ENCODE data around the gene PEF1. TPM values are rescaled to one million over a fixed set of nuclear protein-coding genes. Genes with fewer than 3 reads are reported as not detected.

The PEF1 gene
- total RNA-seq: 78.3 and 99.7 TPM in 2 replicates

- DNase-seq (ENCODE audit: low read depth): peak; percentile 99
- TF ChIP-seq, protein P1, sequence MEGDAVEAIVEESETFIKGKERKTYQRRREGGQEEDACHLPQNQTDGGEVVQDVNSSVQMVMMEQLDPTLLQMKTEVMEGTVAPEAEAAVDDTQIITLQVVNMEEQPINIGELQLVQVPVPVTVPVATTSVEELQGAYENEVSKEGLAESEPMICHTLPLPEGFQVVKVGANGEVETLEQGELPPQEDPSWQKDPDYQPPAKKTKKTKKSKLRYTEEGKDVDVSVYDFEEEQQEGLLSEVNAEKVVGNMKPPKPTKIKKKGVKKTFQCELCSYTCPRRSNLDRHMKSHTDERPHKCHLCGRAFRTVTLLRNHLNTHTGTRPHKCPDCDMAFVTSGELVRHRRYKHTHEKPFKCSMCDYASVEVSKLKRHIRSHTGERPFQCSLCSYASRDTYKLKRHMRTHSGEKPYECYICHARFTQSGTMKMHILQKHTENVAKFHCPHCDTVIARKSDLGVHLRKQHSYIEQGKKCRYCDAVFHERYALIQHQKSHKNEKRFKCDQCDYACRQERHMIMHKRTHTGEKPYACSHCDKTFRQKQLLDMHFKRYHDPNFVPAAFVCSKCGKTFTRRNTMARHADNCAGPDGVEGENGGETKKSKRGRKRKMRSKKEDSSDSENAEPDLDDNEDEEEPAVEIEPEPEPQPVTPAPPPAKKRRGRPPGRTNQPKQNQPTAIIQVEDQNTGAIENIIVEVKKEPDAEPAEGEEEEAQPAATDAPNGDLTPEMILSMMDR (IDR thresholded peaks at IDR 0.05; ENCODE audit: insufficient read depth, low read depth, low read length): no peak
- H3K4me3 ChIP-seq (ENCODE audit: low read depth, low read length): peak within 1 kb of the TSS; percentile 85
Measured at GRCh38 chr1:31644560-31645273, at the start of gene PEF1. TSS of gene PEF1 (minus strand) at chr1:31644876. CDS start at chr1:31644864, 12 bp downstream.

- H3K4me3 ChIP-seq (ENCODE audit: low read depth, low read length): no peak overlapping the region
- no peak for DNase-seq (ENCODE audit: low read depth)
- TF ChIP-seq, protein P1 (IDR thresholded peaks at IDR 0.05; ENCODE audit: insufficient read depth, low read depth, low read length): no peak
Measured at GRCh38 chr1:31693231-31693630, 48.6 kb upstream of the PEF1 start.

GRCh38 chr1:31691951-31692350, 47.3 kb upstream of the PEF1 start:
- no peak for DNase-seq (ENCODE audit: low read depth)
- TF ChIP-seq, protein P1 (IDR thresholded peaks at IDR 0.05; ENCODE audit: insufficient read depth, low read depth, low read length): no peak
- no peak overlapping the region for H3K4me3 ChIP-seq (ENCODE audit: low read depth, low read length)

DNA sequence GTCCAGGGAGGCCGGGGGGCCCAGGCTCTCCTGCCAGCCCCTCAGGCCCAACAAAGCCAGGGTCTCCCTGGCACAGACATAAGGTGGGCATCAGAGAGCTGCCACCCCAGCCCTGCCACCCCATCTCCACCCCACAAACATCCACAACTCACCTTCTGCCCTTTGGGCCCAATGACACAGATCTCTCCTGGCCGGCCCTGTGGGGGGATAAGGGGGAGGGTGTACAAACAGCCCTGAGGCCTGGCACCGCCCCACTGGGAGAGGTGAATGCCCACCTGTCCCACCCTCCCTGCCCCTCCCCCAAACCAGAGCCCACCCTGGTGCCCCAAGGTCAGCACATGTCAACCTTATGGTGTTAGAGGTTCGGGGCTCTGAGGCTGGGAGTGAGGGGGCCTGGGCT, 46.8 kb upstream of the PEF1 start:
- TF ChIP-seq, protein P1 (IDR thresholded peaks at IDR 0.05; ENCODE audit: insufficient read depth, low read depth, low read length): no peak
- no peak for DNase-seq (ENCODE audit: low read depth)
- no peak overlapping the region for H3K4me3 ChIP-seq (ENCODE audit: low read depth, low read length)

DNA sequence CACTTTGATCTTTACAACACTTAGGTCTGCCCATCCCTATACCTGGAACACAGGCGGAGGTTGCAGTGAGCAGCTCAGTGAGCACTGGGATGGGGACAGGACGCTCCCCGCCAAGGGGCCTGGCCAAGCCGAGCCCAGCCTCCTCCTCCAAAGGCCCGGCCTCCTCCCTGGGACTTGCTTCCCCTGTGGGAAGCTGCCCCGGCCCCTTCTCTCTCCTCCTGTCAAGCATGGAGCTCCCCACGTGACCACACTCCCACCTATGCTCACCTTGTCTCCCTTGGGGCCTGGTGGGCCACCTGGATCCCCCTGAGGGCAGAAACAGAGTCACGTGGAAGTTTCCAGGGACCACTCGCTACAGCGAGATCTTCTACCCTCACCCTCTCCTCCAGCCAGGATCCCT, 46.2 kb upstream of the PEF1 start:
- no peak for DNase-seq (ENCODE audit: low read depth)
- H3K4me3 ChIP-seq (ENCODE audit: low read depth, low read length): no peak overlapping the region
- TF ChIP-seq, protein P1 (IDR thresholded peaks at IDR 0.05; ENCODE audit: insufficient read depth, low read depth, low read length): no peak

GRCh38 chr1:31689854-31690253, 45.2 kb upstream of the PEF1 start:
- TF ChIP-seq, protein P1 (IDR thresholded peaks at IDR 0.05; ENCODE audit: insufficient read depth, low read depth, low read length): no peak
- peak; percentile 91 for DNase-seq (ENCODE audit: low read depth)

DNA sequence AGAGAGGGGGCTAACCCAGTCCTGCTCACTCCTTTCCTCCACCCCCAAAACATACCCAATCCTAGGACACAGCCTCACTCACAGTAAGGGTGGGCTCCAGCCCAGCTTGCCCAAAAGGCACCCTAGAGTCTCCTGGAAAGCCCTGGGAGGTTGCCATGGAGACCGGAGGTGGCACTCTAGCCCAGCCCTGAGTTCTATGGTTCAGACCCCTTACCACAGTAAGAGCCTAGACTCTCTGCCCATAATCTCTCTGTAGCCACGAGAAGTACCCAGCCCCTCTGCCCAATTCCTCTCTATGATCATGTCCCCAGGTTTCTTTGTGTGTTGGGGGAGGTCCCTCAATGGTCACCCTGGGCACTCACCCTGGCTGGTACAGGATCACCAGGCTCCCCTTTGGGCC, 44.7 kb upstream of the PEF1 start:
- no peak overlapping the region for H3K4me3 ChIP-seq (ENCODE audit: low read depth, low read length)
- DNase-seq (ENCODE audit: low read depth): no peak
- TF ChIP-seq, protein P1 (IDR thresholded peaks at IDR 0.05; ENCODE audit: insufficient read depth, low read depth, low read length): no peak

More at GRCh38 chr1:31689854-31690253, 45.2 kb upstream of the PEF1 start:
- no peak overlapping the region for H3K4me3 ChIP-seq (ENCODE audit: low read depth, low read length)
